NCI-H69 (cell line): ENCODE results near the gene OSMR.
A peak's percentile ranks its signal among the peaks of the same experiment; 100 is the strongest.

Source experiments
- DNase-seq: peaks from one replicate; lab custom pipeline; 2025; lab: John Stamatoyannopoulos, UW

Gene OSMR

GRCh38 chr5:38871790-38872551 lies 26.2 kb downstream of the OSMR start:
- no peak for DNase-seq

DNA sequence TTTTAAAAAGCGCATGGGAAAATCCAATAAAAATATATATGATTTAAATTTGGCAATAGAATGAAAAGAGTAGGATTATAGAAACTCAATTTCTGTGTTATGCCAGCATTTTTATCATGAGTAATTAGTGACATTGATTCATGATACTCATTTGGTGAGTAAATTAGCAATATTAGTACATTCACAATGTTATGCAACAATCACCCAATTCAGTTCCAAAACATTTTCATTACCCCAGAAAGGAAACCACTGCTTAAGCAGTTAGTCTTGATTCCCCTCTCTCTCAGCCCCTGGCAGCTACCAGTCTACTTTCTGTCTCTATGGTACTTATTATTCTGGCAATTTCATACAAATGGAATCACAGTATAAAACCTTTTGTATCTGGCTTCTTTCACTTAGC lies 27.0 kb downstream of the OSMR start:
- DNase-seq: no peak

- no peak for DNase-seq
Observed at GRCh38 chr5:38874948-38875456, 29.2 kb downstream of the OSMR start.

GRCh38 chr5:38878391-38879077 lies 32.7 kb downstream of the OSMR start:
- DNase-seq: no peak

GRCh38 chr5:38879078-38879460 lies 33.3 kb downstream of the OSMR start:
- DNase-seq: no peak

DNA sequence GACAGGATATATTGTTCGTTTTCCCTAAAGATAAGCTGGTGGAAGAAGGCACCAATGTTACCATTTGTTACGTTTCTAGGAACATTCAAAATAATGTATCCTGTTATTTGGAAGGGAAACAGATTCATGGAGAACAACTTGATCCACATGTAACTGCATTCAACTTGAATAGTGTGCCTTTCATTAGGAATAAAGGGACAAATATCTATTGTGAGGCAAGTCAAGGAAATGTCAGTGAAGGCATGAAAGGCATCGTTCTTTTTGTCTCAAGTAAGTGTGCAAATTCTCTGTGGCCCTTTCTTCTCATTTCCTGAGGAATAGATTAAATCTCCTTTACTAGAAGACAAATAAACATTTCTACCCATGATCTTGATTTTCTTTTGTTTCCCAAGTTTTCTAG lies 38.0 kb downstream of the OSMR start:
- no peak for DNase-seq

DNA sequence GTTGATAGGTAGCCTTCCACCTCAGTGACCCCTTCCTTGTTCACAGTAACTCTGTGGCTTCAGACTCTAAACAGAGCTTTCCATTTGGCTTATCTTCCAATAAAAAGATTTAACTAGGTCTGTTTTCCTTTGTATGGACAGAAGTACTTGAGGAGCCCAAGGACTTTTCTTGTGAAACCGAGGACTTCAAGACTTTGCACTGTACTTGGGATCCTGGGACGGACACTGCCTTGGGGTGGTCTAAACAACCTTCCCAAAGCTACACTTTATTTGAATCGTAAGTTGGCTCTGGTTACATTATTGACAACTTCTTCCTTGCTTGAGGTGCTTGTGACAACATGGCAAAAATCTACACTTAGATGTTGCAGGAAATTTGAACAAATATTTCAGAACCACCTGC lies 39.4 kb downstream of the OSMR start:
- no peak for DNase-seq

GRCh38 chr5:38888041-38888440 lies 42.2 kb downstream of the OSMR start:
- DNase-seq: no peak

GRCh38 chr5:38889424-38889823 lies 43.6 kb downstream of the OSMR start:
- DNase-seq: no peak

GRCh38 chr5:38891563-38891962 lies 45.8 kb downstream of the OSMR start:
- no peak for DNase-seq

- no peak for DNase-seq
Observed at GRCh38 chr5:38892363-38892762, 46.6 kb downstream of the OSMR start.

DNA sequence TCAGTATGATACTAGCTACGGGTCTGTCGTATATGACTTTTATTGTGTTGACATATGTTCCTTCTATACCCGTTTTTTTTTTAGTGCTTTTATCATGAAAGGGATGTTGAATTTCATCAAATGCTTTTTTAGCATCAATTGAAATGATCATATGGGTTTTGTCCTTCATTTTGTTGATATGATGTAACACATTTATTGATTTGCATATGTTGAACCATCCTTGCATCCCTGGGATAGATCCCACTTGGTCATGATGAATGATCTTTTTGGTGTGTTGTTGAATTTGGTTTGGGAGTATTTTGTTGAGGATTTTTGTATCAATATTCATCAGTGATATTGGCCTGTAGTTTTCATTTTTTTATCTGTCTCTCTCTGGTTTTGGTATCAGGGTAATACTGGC lies 50.9 kb downstream of the OSMR start:
- no peak for DNase-seq

GRCh38 chr5:38899936-38900335 lies 54.1 kb downstream of the OSMR start:
- DNase-seq: no peak

- DNase-seq: no peak
Observed at GRCh38 chr5:38905516-38905915, 59.7 kb downstream of the OSMR start.

DNA sequence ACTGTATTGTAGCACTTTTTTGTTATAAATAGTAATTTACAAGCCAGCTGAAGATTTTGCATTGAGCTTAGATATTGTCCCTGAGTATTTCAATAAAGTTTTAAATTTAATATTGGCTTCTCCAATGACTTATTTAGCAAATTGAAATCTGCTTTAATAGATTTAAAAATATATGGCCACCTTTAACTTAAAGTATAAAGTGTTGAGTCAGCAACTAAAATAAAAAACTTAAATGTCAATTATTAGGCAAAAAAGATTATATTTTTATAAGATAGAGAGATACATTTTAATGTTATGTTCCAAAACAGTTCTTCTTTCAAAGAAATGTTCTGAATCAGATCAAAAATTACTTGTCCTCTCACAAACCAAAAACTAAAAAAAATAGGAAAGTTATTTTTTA lies 60.7 kb downstream of the OSMR start:
- DNase-seq: no peak

DNA sequence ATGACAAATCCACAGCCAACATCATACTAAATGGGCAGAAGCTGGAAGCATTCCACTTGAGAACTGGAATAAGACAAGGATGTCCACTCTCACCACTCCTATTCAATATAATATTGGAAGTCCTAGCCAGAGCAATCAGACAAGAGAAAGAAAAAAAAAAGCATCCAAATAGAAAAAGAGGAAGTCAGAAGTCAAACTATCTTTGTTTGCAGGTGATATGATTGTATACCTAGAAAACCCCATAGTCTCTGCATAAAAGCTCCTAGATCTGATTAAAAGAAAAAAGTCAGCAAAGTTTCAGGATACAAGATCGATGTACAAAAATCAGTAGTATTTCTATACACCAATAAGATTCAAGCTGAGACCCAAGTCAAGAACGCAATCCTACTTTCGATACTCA lies 66.1 kb downstream of the OSMR start:
- no peak for DNase-seq

- no peak for DNase-seq
Observed at GRCh38 chr5:38913714-38914113, 67.9 kb downstream of the OSMR start.

- peak; percentile 68 for DNase-seq
Observed at GRCh38 chr5:38916802-38917201, 71.0 kb downstream of the OSMR start.

GRCh38 chr5:38921174-38921573 lies 75.4 kb downstream of the OSMR start:
- no peak for DNase-seq

DNA sequence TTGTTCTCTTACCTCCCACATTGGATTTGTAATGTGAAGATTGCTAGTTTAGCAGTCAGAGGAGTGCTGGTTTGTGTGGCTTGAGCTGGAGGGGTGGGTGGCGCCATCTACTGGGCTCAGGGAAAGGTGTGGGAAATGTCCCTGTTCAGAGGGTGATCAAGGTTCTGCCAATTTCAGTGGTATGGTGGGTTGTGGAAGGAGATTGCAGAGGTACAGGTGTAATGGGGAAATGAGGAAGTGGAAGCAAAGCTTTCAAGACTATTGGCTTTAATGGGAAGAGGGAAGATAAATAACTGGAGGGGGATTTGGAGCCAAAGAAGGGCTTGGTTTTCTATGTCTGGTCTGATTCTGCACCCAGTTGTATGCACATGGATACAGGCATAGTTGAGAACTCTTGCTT lies 76.4 kb downstream of the OSMR start:
- DNase-seq: peak; percentile 55

- DNase-seq: no peak
Observed at GRCh38 chr5:38923661-38924451, 78.0 kb downstream of the OSMR start.

- DNase-seq: no peak
Observed at GRCh38 chr5:38925154-38925925, 79.5 kb downstream of the OSMR start.
